Measurements from ENCODE around the gene CCPG1.

CCPG1 gene

DNA sequence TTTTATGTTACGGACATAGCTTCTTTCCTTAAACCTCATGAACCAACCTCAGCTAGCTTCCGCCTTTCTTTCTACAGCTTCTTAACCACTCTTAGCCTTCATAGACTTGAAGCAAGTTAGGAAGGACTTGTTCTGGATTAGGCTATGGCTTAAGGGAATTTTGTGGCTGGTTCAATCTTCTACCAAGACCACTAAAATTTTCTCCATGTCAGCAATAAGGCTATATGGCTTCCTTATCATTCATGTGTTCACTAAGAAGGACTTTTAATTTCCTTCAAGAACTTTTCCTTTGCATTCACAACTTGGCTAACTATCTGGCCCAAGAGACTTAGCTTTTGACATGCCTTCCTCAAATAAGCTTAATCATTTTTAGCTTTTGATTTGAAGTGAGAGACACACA is 24.5 kb downstream of the CCPG1 start:
- DNase-seq = no peak

DNA sequence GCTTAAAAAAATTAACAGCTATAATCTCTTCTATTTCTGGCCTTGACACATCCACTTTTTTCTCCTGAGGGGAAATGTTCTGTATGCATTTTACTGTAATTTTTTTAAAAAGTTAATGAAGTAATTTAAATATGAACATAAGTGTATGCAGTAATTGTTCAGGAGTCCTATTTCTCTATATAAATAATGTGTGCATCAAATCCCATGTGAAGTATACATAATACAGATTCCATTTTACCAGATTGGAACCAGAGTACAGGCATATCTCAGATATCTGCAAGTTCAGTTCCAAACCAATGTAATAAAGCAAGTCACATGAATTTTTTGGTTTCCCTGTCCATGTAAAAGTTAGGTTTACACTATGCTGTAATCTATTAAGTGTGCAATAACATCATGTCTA is 26.6 kb downstream of the CCPG1 start:
- DNase-seq = no peak

DNA sequence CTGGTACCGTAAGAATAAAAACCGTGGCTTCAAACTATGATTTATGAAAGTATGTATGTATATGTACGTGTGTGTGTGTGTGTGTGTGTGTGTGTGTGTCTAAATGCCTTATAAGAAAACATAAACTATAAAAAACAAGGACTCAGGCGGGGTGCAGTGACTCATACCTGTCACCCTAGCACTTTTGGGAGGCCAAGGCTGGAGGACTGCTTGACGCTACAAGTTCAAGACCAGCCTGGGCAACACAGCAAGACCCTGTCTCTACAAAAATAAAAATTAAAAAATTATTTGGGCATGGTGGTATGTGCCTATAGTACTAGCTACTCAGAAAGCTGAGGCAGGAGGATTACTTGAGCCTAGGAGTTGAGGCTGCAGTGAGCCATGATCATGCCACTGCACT is 29.1 kb downstream of the CCPG1 start:
- no peak for DNase-seq

DNA sequence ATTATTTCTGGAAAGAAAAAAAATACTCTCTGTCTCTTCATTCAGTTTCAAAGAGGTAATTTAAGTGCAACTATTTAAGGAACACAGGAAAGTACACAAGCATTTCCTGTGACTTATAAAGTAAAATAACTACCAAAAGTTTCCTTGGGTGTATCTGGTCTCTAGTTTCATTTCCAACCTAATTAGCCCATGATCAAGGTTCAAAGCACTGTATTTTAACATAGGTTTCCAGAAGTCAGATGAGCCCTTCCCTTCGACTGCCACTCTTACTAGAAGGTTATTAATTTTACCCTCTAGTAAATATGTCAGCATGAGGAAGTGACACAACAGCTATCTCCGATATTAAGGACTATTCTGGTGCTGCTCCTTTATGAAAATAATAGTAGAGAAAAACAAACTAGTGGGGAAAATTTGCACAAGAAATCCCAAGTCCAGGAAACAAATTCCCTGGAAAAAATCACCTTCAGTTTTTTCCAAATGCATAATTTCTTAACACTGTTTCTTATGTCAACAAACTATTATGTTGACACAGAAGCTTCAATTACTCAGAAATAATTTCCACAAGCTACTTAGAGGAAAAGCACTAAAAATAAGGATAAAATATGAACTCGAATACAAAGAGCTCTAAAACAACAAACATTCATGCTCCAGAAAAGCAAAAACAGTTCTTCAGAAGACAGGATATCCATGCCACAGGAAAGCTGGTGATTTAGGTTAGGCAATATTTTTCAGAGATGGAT is 35.3 kb downstream of the CCPG1 start:
- no peak for DNase-seq

DNA sequence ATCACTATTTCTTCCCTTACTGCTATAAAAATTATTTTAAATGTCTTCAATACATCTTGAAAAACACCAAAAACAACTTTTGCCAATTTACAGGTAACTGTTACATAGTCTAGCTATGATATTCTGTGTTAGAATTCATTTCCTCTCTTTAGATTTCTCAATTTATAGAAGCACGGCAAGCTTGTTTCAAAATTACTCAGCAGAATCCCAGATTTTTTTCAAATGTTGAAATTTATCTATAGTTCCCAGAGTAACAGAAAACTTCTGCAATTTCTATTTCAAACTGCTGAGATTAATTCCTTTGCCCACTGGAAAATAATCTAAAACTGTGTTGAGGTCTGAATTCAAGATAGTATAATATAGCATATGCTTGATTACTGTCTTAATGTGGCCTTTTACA is 41.2 kb downstream of the CCPG1 start:
- DNase-seq = no peak

DNA sequence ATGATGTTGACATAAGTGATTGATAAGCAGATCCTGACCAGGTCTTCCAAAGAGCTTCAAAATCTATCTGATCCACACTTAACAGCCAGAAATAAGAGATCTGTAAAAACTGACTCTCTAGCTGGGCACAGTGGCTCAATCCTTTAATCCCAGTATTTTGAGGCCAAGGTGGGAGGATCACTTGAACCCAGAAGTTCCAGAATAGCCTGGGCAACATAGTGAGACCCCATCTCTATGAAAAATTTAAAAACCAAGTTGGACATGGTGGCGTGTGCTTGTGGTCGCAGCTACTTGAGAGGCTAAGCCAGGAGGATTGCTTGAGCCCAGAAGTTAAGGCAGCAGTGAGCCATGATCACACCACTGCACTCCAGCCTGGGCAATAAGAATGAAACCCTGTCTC is 45.5 kb downstream of the CCPG1 start:
- no peak for DNase-seq

DNA sequence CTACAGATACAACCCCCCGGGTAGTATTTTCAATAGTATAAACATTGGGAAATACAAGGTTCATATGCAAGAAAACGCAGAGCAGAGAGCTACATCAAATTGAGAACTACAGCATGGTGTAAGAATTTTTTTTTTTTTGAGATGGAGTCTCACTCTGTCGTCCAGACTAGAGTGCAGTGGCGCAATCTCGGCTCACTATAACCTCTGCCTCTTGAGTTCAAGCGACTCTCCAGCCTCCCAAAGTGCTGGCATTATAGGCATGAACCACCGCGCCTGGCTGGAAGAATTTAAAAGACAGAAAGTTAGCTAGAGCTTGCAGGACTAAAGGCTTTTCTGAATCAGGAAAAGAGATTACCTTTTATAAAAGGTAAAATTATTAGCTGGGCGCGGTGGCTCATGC is 47.1 kb downstream of the CCPG1 start:
- DNase-seq = no peak

DNA sequence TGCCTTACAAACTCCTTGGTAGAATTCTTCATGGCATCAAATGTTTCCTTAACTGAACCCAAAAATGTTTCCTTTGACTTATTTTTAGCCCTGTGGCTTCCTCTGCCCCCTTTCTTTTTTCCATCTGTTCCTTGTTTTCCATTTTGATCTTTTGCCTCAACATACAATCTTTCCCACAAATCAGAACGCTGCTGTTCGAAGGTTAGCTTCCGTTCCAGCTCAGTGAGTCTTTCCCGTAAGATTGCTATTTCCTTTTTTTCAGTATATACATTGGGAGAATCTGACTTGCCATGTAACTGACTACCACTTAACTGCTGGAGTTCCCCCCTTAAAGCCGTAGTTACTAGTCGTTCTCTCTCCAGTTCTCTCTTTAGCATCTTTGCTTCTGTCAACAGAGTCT is 47.9 kb downstream of the CCPG1 start:
- DNase-seq = no peak

DNA sequence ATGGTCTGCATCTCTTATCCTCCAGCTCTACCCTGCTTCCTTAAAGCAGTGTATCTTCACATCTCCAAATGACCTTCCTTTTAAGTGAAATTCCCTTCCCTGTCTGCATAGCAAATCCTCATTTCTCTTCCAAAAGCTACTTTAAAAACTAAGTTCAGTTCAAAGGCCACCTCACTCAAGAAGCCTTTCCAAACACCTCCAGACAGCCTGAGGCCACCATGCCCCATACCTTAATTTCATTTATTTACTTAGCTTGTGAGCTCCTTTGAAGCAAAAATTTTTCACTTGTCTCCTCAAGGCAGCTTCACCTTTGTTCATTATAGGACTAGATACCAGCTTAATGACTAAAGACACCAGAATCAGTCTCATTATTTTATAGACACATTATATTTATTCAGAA is 49.7 kb downstream of the CCPG1 start:
- DNase-seq = no peak

DNA sequence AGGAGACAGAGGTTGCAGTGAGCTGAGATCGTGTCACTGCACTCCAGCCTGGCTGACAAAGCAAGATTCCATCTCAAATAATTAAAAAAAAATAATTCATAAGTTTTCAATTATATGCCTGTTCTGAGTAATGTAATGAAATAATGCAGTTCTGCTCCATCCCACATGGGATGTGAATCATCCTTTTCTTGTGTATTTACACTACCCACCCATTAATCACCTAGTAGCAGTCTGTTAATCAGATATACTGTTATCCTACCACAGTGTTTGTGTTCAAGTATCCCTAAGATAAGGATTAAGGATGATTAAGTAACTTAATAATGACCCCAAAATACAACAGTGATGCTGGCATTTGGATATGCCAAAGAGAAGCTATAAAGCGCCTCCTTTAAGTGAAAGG is 50.4 kb downstream of the CCPG1 start:
- DNase-seq = no peak

DNA sequence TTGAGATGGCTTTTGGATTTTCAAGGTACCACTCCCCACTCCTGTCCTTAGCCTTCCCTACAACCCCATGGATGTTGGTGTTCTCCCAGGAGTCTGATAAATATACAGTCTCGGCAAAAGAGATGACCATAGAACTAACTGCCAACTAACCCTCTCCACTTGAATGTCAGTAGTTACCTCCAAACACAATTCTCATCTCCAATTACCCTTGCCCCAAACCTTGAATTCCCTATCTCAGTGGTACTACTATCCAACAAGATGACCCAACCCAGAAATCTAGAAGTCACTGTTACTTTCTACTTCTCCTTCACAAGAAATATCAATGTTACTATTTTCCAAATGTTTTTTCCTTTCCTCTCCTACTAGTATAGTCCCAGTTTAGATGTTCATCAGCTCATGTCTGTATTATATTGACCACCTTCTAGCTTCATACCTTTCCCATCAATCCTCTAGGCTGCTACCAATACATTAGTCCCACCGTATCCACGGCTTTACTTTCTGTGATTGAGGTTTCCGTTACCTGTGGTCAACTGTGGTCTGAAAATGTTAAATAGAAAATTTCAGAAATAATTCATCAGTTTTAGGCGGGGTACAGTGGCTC is 51.1 kb downstream of the CCPG1 start:
- DNase-seq = no peak

DNA sequence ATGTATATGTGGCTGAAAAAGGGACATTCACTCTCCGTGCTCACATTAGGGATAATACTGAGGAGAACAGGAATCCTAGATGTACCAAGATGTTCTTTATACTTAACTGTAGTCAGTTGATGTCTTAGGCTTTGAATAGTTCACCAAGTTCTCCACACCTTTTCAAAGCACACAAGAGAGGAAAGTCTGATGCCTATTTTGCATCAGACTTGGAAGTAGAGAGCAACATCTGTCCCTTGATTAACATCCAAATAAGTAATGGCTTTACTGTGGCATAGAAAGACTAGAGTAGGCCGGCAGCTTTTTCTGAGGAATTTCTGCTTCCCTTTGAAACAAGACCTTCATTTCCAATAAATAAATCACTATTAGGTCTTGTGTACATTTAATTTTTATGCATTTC is 55.1 kb downstream of the CCPG1 start:
- no peak for DNase-seq

DNA sequence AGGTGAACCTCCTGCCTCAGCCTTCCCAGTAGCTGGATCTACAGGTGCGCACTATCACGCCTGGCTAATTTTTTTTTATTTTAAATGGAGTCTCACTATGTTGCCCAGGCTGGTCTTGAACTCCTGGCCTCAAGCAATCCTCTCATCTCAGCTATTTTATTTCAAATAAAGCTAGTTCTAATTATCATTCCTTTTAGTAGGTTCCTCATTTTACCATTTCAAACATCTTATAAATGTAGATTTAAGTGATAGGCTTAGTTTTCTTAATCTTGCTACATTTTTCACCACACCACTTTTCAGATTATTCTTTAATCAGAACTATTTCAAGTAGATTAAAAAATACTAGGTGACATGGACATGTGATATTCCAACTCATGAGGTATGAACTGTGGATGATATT is 58.9 kb downstream of the CCPG1 start:
- DNase-seq = no peak

DNA sequence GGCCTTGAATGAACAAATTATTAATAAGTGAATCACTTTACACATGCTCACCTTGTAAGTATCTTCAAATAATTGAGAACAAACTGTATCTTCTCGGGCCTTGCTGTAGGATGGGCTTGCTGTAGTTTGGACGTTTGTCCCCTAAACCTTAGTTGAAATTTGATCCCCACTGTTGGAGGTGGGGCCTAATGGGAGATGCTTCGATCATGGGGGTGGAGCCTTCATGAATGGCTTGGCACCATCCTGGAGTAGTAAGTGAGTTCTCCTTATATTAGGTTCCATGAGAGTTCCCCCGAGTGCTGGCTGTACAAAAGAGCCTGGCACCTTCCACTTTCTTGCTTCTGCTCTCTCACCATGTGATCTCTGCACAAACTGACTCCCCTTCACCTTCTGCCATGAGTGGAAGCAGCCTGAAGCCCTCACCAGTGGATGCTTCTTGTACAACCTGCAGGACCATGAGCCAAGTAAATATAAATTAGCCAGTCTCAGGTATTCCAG is 59.8 kb downstream of the CCPG1 start:
- no peak for DNase-seq

DNA sequence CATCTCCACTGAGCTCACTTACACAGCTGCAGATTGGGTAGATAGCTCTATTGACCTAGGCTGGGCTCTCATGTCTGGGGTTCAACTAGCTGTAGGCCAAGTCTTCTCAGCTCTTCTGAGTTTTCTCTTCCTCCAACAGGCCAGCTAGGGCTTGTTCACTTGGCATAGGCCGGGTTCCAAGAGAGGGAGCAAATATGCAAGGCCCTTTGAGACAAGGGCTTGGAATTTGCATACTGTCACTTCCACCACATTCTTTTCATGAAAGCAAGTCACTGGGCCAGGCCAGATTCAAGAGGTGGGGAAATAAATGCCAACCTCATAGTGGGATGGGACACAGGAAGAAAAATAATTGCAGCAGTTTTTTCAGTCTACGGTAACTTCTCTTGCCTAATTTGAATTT is 64.0 kb downstream of the CCPG1 start:
- no peak for DNase-seq

DNA sequence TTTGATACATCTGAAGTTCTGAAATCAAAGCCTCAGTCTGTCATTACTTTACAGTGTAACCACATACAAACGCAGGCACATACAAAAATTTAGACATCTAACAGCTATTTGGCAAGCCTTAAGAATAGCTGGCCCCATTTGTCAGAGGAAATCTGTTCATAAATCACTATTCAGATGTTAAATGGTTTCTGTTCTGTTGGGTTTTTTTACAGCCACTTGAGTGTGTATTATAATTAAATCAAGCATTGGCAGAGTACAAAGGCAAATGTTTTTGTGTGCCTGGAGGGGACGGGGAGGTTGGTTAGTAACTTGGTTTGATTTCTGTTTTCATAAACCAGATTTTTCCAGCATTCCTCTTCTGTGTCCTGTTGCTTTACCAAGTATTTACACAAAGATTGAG is 65.0 kb downstream of the CCPG1 start:
- DNase-seq = no peak

DNA sequence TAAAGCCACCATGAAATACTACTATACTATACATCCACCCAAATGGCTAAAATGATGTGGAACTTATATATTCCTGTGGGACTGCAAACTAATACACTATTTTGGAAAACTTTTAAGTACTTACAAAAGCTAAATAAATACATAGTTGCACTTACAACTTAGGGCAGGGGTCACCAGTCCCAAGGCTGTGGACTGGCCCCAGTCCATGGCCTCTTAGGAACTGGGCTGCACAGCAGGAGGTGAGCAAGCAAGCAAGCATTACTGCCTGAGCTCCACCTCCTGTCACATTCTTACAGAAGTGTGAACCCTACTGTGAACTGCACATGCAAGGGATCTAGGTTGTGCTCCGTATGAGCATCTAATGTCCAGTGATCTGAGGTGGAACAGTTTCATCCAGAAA is 71.0 kb downstream of the CCPG1 start:
- no peak for DNase-seq

DNA sequence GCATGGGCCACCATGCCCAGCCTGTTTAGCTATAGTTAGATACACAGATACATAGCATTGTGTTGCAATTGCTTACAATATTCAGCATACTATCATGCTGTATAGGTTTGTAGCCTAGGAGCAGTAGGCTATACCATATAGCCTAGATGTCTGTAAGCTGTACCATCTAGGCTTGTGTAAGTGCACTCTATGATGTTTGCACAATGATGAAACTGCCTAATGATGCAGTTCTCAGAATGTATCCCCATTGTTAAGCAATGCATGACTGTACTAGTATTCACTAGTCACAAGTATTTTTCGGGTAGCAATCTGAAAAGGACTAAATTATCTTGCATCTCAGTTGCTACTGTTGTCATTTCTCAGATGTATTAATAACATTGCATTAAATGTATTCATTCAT is 73.2 kb downstream of the CCPG1 start:
- no peak for DNase-seq

DNA sequence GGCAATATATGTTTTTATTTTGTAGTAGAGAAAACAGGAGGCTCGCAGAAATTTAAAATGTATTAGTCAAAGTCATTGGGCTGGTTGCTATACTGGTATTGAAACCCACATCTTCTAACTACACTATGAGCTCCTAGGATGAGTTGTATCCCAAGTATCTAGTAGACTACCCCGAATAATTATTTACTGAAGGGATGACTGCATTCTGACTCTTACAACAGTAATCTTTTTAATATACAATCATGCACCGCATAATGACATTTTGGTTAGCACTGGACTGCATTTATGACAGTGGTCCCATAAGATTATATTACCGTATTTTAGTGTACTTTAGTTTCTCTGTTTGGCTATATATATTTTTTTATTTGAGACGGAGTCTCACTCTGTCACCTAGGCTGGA is 73.8 kb downstream of the CCPG1 start:
- no peak for DNase-seq

DNA sequence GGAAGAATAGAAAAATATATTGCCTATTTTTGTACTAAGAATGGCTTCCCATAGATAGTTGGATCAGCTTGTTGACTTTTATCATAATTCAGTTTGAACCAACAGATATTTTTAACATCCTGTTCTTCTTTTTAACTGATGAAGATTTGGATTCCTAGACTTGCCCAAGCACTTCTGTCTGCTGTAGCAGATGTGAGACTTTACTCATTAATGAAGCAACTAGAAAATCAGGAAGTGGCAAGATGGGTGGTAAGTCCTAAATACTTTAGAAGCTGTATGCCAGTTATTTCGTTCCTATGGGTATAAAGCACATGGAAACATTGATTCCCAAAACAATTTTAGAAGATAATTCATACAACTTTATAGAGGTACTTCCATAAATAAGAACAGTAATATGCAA is 80.8 kb downstream of the CCPG1 start:
- DNase-seq = no peak

DNA sequence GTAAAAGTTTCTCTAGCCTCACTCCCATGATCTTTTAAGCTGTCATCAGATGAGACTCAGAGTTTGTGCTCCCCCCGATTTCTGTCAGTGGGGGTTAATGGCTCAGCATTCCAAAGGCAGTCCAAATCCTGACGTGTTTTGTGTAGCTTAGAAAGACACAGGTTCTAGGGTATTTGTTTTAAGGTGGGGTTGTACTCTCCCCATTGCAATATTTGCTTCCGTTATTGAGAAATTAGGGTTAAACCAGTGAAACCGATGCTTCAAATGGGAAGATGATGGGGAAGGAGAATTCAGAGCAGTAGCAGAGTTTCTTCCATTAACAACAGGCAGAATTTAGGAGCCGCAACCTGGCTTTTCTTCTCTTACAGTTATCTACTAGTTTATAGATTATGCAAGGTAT is 85.7 kb downstream of the CCPG1 start:
- no peak for DNase-seq

DNA sequence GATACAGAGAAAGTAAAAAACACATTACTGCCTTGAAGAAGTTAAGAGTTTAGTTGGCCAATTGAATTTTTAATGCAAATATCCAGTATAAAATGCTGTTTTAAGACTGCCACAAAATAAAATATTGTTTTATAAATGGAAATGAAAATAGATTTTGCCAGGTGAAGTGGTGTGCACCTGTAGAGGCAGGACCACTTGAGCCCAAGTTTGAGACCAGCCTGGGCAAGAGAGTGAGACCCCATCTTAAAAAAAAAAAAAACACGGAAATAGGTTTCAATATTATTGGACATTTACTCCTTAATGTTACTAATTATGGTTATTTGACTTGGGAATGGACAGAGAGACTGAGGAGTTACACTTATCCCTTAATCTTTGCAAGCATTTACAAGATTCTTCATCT is 87.2 kb downstream of the CCPG1 start:
- no peak for DNase-seq

DNA sequence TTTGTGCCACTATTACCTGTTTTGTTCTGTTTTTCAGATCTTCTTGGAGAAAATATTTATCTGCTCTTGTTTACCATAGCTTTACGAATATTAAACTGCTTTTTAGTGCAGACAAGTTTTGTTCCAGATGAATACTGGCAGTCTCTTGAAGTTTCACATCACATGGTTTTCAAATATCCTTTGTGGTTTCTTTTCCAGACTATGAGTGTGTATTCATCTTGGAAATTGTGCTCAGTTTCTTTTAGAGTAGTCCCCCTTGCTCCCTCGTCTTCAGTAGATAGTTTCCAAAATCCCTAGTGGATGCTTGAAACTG is 88.0 kb downstream of the CCPG1 start:
- DNase-seq = no peak

DNA sequence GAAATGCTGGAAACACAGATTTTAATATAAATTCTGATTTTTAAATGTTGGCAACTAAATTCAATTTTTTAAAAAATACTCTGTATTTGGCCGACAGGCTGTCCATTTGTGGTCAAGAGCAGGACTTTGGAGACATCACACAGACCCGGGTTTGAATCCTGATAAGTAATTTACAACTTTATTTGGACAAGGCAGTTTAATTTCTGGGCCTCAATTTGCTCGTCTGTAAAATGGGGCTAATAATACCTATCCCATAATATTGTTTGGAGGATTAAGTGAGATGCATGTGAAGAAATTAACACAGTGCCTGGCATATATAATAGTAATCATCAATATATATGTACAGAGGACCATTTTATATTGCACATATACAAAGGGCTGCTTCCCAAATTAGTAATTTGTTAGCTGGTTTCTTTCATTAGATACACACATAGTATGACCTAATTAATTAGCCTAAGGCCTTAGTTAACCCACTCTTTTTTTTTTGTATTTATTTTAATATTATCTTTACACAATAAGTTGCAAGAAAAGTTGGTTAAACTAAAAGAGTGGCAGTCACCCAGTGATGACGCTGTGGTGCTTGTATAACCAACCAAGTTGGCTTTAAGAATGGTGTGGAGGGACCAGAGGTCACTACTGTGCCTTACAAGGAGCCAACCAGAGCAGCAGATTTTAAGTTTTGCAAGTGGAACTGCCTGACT is 88.5 kb downstream of the CCPG1 start:
- DNase-seq = no peak

Data from NCI-H526 treated with DMSO at 0.1 percent for 48 hours (cell line).